GM12873 (cell line): Measurements from ENCODE around the gene EDNRA.
A peak's percentile ranks its signal among the peaks of the same experiment; 100 is the strongest.

ENCODE experiments used
- TF ChIP-seq, protein P1 (sequence below): IDR thresholded peaks from 2 replicates; pipeline ENCODE4 v1.5.1; 2012; ENCODE audit warnings: low read depth, mild to moderate bottlenecking, moderate library complexity, low read length, control low read depth; ENCODE audit not compliant: insufficient read depth; ENCODE audit errors: missing control alignments

Gene EDNRA

GRCh38 chr4:147539959-147540358, 59.1 kb downstream of the EDNRA start:
- TF ChIP-seq, protein P1, sequence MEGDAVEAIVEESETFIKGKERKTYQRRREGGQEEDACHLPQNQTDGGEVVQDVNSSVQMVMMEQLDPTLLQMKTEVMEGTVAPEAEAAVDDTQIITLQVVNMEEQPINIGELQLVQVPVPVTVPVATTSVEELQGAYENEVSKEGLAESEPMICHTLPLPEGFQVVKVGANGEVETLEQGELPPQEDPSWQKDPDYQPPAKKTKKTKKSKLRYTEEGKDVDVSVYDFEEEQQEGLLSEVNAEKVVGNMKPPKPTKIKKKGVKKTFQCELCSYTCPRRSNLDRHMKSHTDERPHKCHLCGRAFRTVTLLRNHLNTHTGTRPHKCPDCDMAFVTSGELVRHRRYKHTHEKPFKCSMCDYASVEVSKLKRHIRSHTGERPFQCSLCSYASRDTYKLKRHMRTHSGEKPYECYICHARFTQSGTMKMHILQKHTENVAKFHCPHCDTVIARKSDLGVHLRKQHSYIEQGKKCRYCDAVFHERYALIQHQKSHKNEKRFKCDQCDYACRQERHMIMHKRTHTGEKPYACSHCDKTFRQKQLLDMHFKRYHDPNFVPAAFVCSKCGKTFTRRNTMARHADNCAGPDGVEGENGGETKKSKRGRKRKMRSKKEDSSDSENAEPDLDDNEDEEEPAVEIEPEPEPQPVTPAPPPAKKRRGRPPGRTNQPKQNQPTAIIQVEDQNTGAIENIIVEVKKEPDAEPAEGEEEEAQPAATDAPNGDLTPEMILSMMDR: no peak

- TF ChIP-seq, protein P1: no peak
Observed at GRCh38 chr4:147542229-147542990, 61.5 kb downstream of the EDNRA start.

GRCh38 chr4:147543034-147543433, 62.1 kb downstream of the EDNRA start:
- TF ChIP-seq, protein P1: no peak

GRCh38 chr4:147546349-147546748, 65.5 kb downstream of the EDNRA start:
- TF ChIP-seq, protein P1: no peak

DNA sequence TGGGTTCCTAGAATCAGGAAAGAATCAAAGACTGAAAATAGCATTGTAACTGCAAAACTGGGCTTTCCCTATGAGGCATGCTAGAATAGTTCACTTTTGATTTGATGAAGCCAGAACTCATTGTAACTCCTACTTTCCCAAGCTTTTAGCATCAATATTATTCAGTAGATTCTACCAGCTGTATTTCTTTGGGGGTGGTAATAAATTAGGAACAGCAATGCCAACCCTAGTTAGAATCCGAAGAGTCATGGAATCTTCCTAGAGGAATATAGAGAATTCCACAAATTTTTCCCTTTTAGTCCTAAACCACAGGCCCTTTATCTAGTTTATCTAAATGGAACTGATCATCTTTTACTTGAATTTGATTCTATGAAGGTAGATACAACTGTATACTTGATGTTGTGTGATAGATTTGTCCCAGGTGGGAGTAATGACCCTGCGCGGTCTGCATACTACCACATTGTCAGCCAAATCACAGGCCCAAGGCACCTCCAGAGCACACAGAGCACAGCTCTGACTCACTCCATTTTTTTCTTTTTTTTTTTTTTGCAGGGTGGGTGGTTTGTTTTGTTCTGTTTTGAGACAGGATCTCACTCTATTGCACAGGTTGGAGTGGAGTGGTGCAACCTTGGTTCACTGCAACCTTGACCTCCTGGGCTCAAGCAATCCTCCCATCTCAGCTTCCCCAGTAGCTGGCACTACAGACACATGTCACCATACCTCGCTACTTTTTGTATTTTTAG, 66.6 kb downstream of the EDNRA start:
- TF ChIP-seq, protein P1: peak; percentile 8

GRCh38 chr4:147548256-147548655, 67.4 kb downstream of the EDNRA start:
- TF ChIP-seq, protein P1: no peak

GRCh38 chr4:147550626-147551246, 69.8 kb downstream of the EDNRA start:
- TF ChIP-seq, protein P1: no peak
